SH-SY5Y (cell line): ENCODE results near the gene STAT3.

ENCODE experiments used
- GATA2 ChIP-seq: IDR thresholded peaks from 2 replicates; pipeline ENCODE4 v1.6.1; 2011; ENCODE audit warnings: mild to moderate bottlenecking, low read depth, low read length
- GATA3 ChIP-seq: IDR thresholded peaks from 2 replicates; pipeline ENCODE4 v1.6.1; 2011; ENCODE audit warnings: low read depth, mild to moderate bottlenecking, low read length, moderate library complexity

DNA sequence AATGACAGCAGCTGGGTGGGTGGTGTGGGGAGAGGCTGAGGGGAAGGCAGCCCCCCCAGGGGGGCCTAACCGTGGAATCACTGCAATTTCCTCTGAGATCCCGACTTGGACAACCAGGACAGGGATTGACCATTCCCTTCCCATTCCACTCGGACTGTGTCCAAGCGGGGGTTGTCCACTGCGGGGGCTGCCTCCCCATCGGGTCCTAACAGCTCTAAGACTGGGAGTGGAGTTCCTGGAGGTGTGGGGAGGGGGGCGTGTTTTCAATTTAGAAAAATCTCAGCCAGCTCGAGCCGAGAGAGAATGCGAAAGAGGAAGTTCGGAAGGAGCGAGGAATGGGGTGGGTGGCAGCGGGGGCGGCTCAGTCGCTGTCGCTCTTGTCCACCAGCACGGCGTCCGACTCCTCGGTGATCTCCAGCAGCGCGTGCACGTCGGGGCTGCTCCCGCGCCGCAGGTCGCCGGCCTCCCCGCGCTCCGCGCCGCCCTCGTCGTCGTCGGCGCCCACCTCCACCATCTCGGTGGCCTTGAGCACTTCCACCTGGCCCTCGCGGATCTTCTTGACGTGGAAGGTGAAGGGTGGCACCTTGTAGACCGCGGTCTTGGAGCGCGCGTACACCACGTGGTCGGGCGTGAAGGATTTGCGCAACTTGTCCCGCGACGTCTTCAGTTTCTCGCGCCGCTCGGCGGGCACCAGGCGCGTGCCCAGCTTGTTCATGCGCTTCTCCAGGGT is 16.2 kb upstream of the STAT3 start:
- TF ChIP-seq GATA3, result no peak
- no peak for TF ChIP-seq GATA2
